Right atrium auricular region (tissue), 2 donors: ENCODE data around the gene PRR20G. TPM values are rescaled to one million over a fixed set of nuclear protein-coding genes. Genes with fewer than 3 reads are reported as not detected.
A peak's percentile ranks its signal among the peaks of the same experiment; 100 is the strongest.

Experiments used
- DNase-seq: peaks from one replicate; pipeline ENCODE4 v3.0.0-alpha.2; 2019; ENCODE audit warnings: low spot score
- H3K27ac ChIP-seq, 2 donors: fragments of 200-600 bp; sonication (generic); 1 replicate in 1 of 2; 2 replicates in 1 of 2; pipeline ENCODE4 v1.5.1; 2016 to 2019
- H3K27me3 ChIP-seq, 2 donors: fragments of 200-600 bp; sonication (generic); one replicate each; pipeline versions ENCODE4 v1.5.1 to v1.6.0; 2017 to 2019
- H3K36me3 ChIP-seq: fragments of 200-600 bp; sonication (generic); one replicate; pipeline ENCODE4 v1.5.1; 2016
- H3K4me1 ChIP-seq, 2 donors: fragments of 200-600 bp; sonication (generic); one replicate each; pipeline versions ENCODE4 v1.5.1 to v1.6.0; 2017 to 2019
- H3K4me3 ChIP-seq, 2 donors: fragments of 200-600 bp; sonication (generic); 1 replicate in 1 of 2; 2 replicates in 1 of 2; pipeline ENCODE4 v1.5.1; 2017 to 2019; ENCODE audit warnings: mild to moderate bottlenecking in 1 of 2, moderate library complexity in 1 of 2
- H3K9me3 ChIP-seq, 2 donors: fragments of 200-600 bp; sonication (generic); one replicate each; pipeline ENCODE4 v1.5.1; 2019
- CTCF ChIP-seq, 2 donors: fragments of 200-600 bp; sonication (generic); IDR thresholded peaks; one replicate each; pipeline ENCODE4 v1.5.1; 2019; ENCODE audit warnings: antibody characterized with exemption in 2 of 2
- total RNA-seq, 2 donors: library from RNA; depleted of rRNA; stranded (reverse); fragments of >200 nt; gene quantifications; one replicate each; pipeline ENCODE4 v1.1.0, GENCODE V29; 2016

PRR20G gene
- total RNA-seq, 2 donors from 2014 or later = not detected

DNA sequence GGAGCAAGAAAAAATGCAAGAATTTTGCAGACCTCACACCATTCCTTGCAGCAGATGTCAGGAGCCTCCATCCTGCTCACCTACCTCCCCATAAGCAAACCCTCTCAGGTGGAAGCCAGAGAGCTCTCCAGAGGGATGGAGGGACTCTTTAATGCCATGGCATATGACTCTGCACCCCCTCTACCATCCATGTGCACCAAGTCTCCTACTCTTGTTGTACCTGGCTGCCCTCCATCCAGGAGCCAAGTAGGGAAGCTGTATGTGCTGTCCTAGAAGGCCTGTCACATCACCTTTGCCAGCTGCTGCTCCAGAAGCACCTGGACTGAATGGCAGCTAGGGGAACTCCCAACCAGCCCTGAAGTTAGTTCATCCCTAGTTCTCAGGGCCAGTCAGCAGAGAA is 38.5 kb upstream of the PRR20G start:
- Histone ChIP-seq H3K27ac (no peak overlapping the region), H3K36me3 (no peaks in the 10 kb centered on the region), H3K4me1 (no peaks in the 10 kb centered on the region), H3K27me3 (no peaks in the 10 kb centered on the region), H3K4me3 (no peak overlapping the region), H3K9me3 (peaks cover 0 to 21% of the 10 kb centered on the region in 2 donors)
- no peak for TF ChIP-seq CTCF (IDR thresholded peaks at IDR 0.05)
- DNase-seq = no peak

DNA sequence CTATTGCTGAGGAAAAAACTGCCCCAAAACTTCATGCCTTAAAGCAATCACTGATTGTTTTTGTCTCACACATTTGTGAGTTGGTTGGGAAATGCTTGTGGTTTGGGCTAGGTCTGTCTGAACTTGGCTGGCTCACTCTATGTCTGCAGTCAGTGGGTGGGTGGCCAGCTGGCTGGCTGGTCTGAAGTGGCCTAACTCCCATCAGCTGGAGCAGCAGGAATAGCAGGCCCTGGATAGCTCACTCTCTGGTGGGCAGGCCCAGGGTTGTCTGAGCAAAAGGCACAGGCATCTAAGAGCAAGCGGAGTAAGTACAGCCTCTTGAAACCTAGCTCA is 37.7 kb upstream of the PRR20G start:
- Histone ChIP-seq H3K36me3 (no peaks in the 10 kb centered on the region), H3K27me3 (no peaks in the 10 kb centered on the region), H3K9me3 (peaks cover 0 to 14% of the 10 kb centered on the region in 2 donors), H3K4me3 (no peak overlapping the region), H3K27ac (no peak overlapping the region), H3K4me1 (no peaks in the 10 kb centered on the region)
- TF ChIP-seq CTCF (IDR thresholded peaks at IDR 0.05) = no peak
- DNase-seq = peak; percentile 62

GRCh38 chr3:127324913-127325628 is 37.2 kb upstream of the PRR20G start:
- no peaks in the 10 kb centered on the region for H3K36me3 ChIP-seq
- H3K27me3 ChIP-seq = no peaks in the 10 kb centered on the region
- no peak for TF ChIP-seq CTCF (IDR thresholded peaks at IDR 0.05)
- H3K4me3 ChIP-seq = no peak overlapping the region
- DNase-seq = no peak
- H3K27ac ChIP-seq = no peak overlapping the region
- H3K4me1 ChIP-seq = no peaks in the 10 kb centered on the region
- H3K9me3 ChIP-seq = peaks cover 0 to 9% of the 10 kb centered on the region in 2 donors

GRCh38 chr3:127324076-127324475 is 36.2 kb upstream of the PRR20G start:
- no peaks in the 10 kb centered on the region for H3K4me1 ChIP-seq
- peaks cover 0 to under 1% of the 10 kb centered on the region in 2 donors for H3K9me3 ChIP-seq
- no peak for DNase-seq
- no peaks in the 10 kb centered on the region for H3K36me3 ChIP-seq
- no peak for TF ChIP-seq CTCF (IDR thresholded peaks at IDR 0.05)
- no peaks in the 10 kb centered on the region for H3K27me3 ChIP-seq
- H3K4me3 ChIP-seq = no peak overlapping the region
- H3K27ac ChIP-seq = no peak overlapping the region

- no peak overlapping the region for H3K4me3 ChIP-seq
- no peaks in the 10 kb centered on the region for H3K9me3 ChIP-seq
- no peaks in the 10 kb centered on the region for H3K27me3 ChIP-seq
- H3K4me1 ChIP-seq = no peaks in the 10 kb centered on the region
- H3K36me3 ChIP-seq = no peaks in the 10 kb centered on the region
- DNase-seq = no peak
- TF ChIP-seq CTCF (IDR thresholded peaks at IDR 0.05) = no peak
- H3K27ac ChIP-seq = no peak overlapping the region
Observed at GRCh38 chr3:127323581-127323980, 35.7 kb upstream of the PRR20G start.

DNA sequence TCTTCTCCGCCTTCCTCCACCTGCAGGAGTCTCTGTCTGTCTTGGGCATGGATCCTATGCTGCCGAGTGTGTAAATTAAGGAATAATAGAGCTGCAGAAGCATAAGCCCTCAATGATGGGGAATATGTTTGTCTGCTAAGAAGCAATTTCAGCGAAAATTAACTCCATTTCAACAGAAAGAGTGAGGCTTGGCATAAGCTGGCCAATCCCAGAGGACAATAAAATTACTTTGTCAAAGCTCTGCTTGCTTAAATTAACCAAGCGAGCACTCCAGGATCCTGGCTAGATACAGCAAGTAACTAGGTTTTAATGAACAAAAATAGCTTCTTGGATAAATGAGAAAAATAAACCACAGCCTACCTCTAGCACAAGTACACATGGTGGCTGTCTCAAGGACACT is 33.5 kb upstream of the PRR20G start:
- Histone ChIP-seq H3K27ac (no peak overlapping the region), H3K36me3 (no peaks in the 10 kb centered on the region), H3K9me3 (no peaks in the 10 kb centered on the region), H3K4me1 (no peaks in the 10 kb centered on the region), H3K4me3 (no peak overlapping the region), H3K27me3 (no peaks in the 10 kb centered on the region)
- TF ChIP-seq CTCF (IDR thresholded peaks at IDR 0.05) = no peak
- DNase-seq = no peak
